SK-N-SH (cell line): ENCODE measurements around the gene ALG3.

ENCODE experiments used
- FOXM1 ChIP-seq: IDR thresholded peaks from 2 replicates; pipeline ENCODE4 v1.4.0; 2012; ENCODE audit warnings: low read depth, mild to moderate bottlenecking
- JUND ChIP-seq: IDR thresholded peaks from 2 replicates; pipeline ENCODE4 v1.4.0; 2012
- MXI1 ChIP-seq: IDR thresholded peaks from 2 replicates; pipeline ENCODE4 v1.6.1; 2012; ENCODE audit warnings: mild to moderate bottlenecking, low read depth, low read length, improper control_type of control experiment
- POLR2AphosphoS5 ChIP-seq: IDR thresholded peaks from 2 replicates; pipeline ENCODE4 v1.6.1; 2012; ENCODE audit warnings: low read depth, low read length
- RAD21 ChIP-seq: IDR thresholded peaks from 2 replicates; pipeline ENCODE4 v1.6.1; 2012; ENCODE audit warnings: mild to moderate bottlenecking, low read length
- RFX5 ChIP-seq: IDR thresholded peaks from 2 replicates; pipeline ENCODE4 v1.6.1; 2012; ENCODE audit warnings: mild to moderate bottlenecking, improper control_type of control experiment, low read length
- SMC3 ChIP-seq: IDR thresholded peaks from 2 replicates; pipeline ENCODE4 v1.6.1; 2012; ENCODE audit warnings: low read depth, low read length, improper control_type of control experiment
- TAF1 ChIP-seq: IDR thresholded peaks from 2 replicates; pipeline ENCODE4 v1.6.1; 2012; ENCODE audit warnings: low read depth, mild to moderate bottlenecking, low read length, moderate library complexity, borderline replicate concordance
- YY1 ChIP-seq: IDR thresholded peaks from 2 replicates; pipeline ENCODE4 v1.4.0; 2012; ENCODE audit warnings: low read depth, mild to moderate bottlenecking
- TF ChIP-seq, protein P1 (sequence below): fragments of 200-600 bp; sonication (generic); IDR thresholded peaks from 2 replicates; pipeline ENCODE4 v1.6.1; 2017; ENCODE audit warnings: antibody characterized with exemption, mild to moderate bottlenecking, moderate library complexity
- TF ChIP-seq, protein P2 (sequence below): IDR thresholded peaks from 2 replicates; pipeline ENCODE4 v1.4.0; 2012; ENCODE audit warnings: low read depth
- TF ChIP-seq, protein P3 (sequence below): fragments of 150-350 bp; IDR thresholded peaks from 2 replicates; pipeline ENCODE4 v1.6.1; 2017; ENCODE audit warnings: antibody characterized with exemption, low read length, low read depth, borderline replicate concordance
- TF ChIP-seq, protein P4 (sequence below): IDR thresholded peaks from 2 replicates; pipeline ENCODE4 v1.6.1; 2012; ENCODE audit warnings: mild to moderate bottlenecking, low read depth, low read length, moderate library complexity

DNA sequence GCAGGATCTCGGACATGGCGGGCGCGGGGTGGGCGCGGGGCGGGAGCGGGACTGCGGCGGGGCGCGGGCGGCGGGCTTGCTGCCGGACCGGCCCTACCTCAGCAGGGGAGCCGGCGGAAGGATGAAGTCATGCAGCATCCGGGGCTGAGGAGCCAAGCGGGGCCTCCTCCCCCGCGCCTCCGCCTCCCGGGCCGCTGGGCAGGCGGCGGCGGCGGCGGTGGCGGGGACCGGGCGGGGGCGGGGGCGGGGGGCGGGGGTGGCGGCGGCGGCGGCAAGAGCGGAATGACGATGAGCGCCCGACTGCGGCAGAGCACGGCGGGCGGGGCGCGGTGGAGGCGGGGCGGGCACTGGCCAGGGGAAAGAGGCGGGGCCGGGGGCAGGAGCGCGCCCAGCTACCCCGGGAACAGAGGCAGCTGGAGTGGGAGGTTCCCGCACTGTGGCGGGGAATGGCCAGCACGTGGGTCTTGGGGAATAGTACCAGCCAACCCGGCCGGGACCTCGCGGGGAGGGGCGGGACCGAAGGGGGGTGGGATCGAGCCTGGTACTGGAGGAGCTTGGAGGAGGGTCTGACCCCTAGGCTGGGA is 12.6 kb upstream of the ALG3 start, which contains the start of gene CAMK2N2:
- TF ChIP-seq RAD21 (no peak), TAF1 (no peak), JUND (no peak), SMC3 (no peak), YY1 (no peak), MXI1 (peak; percentile 70), FOXM1 (no peak), RFX5 (no peak), POLR2AphosphoS5 (no peak)
- TF ChIP-seq, protein P1, sequence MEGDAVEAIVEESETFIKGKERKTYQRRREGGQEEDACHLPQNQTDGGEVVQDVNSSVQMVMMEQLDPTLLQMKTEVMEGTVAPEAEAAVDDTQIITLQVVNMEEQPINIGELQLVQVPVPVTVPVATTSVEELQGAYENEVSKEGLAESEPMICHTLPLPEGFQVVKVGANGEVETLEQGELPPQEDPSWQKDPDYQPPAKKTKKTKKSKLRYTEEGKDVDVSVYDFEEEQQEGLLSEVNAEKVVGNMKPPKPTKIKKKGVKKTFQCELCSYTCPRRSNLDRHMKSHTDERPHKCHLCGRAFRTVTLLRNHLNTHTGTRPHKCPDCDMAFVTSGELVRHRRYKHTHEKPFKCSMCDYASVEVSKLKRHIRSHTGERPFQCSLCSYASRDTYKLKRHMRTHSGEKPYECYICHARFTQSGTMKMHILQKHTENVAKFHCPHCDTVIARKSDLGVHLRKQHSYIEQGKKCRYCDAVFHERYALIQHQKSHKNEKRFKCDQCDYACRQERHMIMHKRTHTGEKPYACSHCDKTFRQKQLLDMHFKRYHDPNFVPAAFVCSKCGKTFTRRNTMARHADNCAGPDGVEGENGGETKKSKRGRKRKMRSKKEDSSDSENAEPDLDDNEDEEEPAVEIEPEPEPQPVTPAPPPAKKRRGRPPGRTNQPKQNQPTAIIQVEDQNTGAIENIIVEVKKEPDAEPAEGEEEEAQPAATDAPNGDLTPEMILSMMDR: no peak
- TF ChIP-seq, protein P2, sequence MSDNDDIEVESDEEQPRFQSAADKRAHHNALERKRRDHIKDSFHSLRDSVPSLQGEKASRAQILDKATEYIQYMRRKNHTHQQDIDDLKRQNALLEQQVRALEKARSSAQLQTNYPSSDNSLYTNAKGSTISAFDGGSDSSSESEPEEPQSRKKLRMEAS: 0 out of 2 replicates have a peak, but pooled peaks have one; percentile 29
- TF ChIP-seq, protein P3, sequence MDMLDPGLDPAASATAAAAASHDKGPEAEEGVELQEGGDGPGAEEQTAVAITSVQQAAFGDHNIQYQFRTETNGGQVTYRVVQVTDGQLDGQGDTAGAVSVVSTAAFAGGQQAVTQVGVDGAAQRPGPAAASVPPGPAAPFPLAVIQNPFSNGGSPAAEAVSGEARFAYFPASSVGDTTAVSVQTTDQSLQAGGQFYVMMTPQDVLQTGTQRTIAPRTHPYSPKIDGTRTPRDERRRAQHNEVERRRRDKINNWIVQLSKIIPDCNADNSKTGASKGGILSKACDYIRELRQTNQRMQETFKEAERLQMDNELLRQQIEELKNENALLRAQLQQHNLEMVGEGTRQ: no peak
- TF ChIP-seq, protein P4, sequence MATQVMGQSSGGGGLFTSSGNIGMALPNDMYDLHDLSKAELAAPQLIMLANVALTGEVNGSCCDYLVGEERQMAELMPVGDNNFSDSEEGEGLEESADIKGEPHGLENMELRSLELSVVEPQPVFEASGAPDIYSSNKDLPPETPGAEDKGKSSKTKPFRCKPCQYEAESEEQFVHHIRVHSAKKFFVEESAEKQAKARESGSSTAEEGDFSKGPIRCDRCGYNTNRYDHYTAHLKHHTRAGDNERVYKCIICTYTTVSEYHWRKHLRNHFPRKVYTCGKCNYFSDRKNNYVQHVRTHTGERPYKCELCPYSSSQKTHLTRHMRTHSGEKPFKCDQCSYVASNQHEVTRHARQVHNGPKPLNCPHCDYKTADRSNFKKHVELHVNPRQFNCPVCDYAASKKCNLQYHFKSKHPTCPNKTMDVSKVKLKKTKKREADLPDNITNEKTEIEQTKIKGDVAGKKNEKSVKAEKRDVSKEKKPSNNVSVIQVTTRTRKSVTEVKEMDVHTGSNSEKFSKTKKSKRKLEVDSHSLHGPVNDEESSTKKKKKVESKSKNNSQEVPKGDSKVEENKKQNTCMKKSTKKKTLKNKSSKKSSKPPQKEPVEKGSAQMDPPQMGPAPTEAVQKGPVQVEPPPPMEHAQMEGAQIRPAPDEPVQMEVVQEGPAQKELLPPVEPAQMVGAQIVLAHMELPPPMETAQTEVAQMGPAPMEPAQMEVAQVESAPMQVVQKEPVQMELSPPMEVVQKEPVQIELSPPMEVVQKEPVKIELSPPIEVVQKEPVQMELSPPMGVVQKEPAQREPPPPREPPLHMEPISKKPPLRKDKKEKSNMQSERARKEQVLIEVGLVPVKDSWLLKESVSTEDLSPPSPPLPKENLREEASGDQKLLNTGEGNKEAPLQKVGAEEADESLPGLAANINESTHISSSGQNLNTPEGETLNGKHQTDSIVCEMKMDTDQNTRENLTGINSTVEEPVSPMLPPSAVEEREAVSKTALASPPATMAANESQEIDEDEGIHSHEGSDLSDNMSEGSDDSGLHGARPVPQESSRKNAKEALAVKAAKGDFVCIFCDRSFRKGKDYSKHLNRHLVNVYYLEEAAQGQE: no peak
